Germinal center (tissue), 1 donor: ENCODE results near the gene OR10J1.
"Not testable (repeated sequence)": the region's sequence is repeated elsewhere in the genome, so short reads cannot be mapped to it uniquely, and the experiment has no call there.

Experiments
- DNase-seq: peaks from one replicate; pipeline ENCODE4 v3.0.0; 2012; ENCODE audit warnings: mixed read lengths, low spot score

OR10J1 gene

GRCh38 chr1:159439422-159439821 is at the start of gene OR10J1:
TSS of gene OR10J1 (plus strand) at chr1:159439722. CDS start at chr1:159439792, 70 bp downstream.
- DNase-seq: no peak

GRCh38 chr1:159406821-159407220 is 32.7 kb upstream of the OR10J1 start:
- DNase-seq: no peak

GRCh38 chr1:159408862-159409400 is 30.6 kb upstream of the OR10J1 start:
- DNase-seq: no peak

- DNase-seq: no peak
Measured at GRCh38 chr1:159421821-159422220, 17.7 kb upstream of the OR10J1 start.

GRCh38 chr1:159428536-159428935 is 11.0 kb upstream of the OR10J1 start:
- no peak for DNase-seq

- no peak for DNase-seq
Measured at GRCh38 chr1:159429074-159429861, 10.3 kb upstream of the OR10J1 start.

- no peak for DNase-seq
Measured at GRCh38 chr1:159430985-159431384, 8.5 kb upstream of the OR10J1 start.

- DNase-seq: no peak
Measured at GRCh38 chr1:159431904-159432303, 7.6 kb upstream of the OR10J1 start, which contains the start of gene OR10J4. TSS of gene OR10J4 (plus strand) at chr1:159432204.

- no peak for DNase-seq
Measured at GRCh38 chr1:159436469-159436868, 3.1 kb upstream of the OR10J1 start.

GRCh38 chr1:159441360-159441759 is 1.8 kb downstream of the OR10J1 start:
- no peak for DNase-seq

- no peak for DNase-seq
Measured at GRCh38 chr1:159442428-159442827, 2.9 kb downstream of the OR10J1 start.

- no peak for DNase-seq
Measured at GRCh38 chr1:159443066-159443750, 3.7 kb downstream of the OR10J1 start.

- no peak for DNase-seq
Measured at GRCh38 chr1:159444511-159444910, 5.0 kb downstream of the OR10J1 start.

- no peak for DNase-seq
Measured at GRCh38 chr1:159448181-159448580, 8.7 kb downstream of the OR10J1 start.

GRCh38 chr1:159449605-159450004 is 10.1 kb downstream of the OR10J1 start:
- DNase-seq: not testable (repeated sequence)

- no peak for DNase-seq
Measured at GRCh38 chr1:159459551-159459950, 20.0 kb downstream of the OR10J1 start.

- DNase-seq: no peak
Measured at GRCh38 chr1:159465191-159465603, 25.7 kb downstream of the OR10J1 start.

- no peak for DNase-seq
Measured at GRCh38 chr1:159468321-159468720, 28.8 kb downstream of the OR10J1 start.

- no peak for DNase-seq
Measured at GRCh38 chr1:159469921-159470533, 30.5 kb downstream of the OR10J1 start.

- no peak for DNase-seq
Measured at GRCh38 chr1:159473335-159473734, 33.8 kb downstream of the OR10J1 start.

GRCh38 chr1:159474926-159475325 is 35.4 kb downstream of the OR10J1 start:
- no peak for DNase-seq

GRCh38 chr1:159483501-159483900 is 44.0 kb downstream of the OR10J1 start:
- no peak for DNase-seq
